ENCODE results near the gene TMEM94. TPM values are rescaled to one million over a fixed set of nuclear protein-coding genes. Genes with fewer than 3 reads are reported as not detected.

TMEM94 gene
- total and polyA plus RNA-seq, 2 of the 8 experiments (the other 6 are each of a cell fraction or from before 2014, with no cell fraction given) = 54.8 to 69.9 TPM

DNA sequence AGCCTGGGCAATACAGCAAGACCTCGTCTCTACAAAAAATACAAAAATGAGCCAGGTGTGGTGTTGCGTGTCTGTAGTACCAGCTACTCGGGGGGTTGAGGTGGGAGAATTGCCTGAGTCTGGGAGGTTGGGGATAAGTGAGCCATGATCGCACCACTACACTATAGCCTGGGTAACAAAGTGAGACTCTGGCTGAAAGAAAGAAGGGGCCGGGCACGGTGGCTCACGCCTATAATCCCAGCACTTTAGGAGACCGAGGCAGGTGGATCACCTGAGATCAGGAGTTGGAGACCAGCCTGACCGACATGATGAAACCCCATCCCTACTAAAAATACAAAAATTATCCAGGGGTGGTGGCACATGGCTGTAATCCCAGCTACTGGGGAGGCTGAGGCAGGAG lies 40.4 kb upstream of the TMEM94 start (continued):
- TF ChIP-seq ASH2L (IDR thresholded peaks at IDR 0.05; ENCODE audit: low read length) (no peak), CTBP2 (IDR thresholded peaks at IDR 0.05; ENCODE audit: borderline replicate concordance, insufficient read depth, insufficient read length, low read length) (no peak), SP2 (IDR thresholded peaks at IDR 0.05; ENCODE audit: low read length) (no peak), MAFK (IDR thresholded peaks at IDR 0.05; ENCODE audit: low read depth, low read length) (no peak), TEAD4 (IDR thresholded peaks at IDR 0.05; ENCODE audit: low read depth, low read length) (no peak)

Measured in H1 (cell line).